ENCODE results near the gene LAMA4.

Gene LAMA4

GRCh38 chr6:112139052-112139451 lies 115.3 kb downstream of the LAMA4 start:
- Histone ChIP-seq H3K4me3 (ENCODE audit: insufficient read depth, low read depth, low read length) (no peak overlapping the region), H3K9me3 (ENCODE audit: control insufficient read depth, low read length) (no peaks in the 10 kb centered on the region), H3K36me3 (ENCODE audit: control insufficient read depth, insufficient read depth, low read length) (no peaks in the 10 kb centered on the region), H3K27ac (ENCODE audit: insufficient read depth, low read depth, low read length, poor library complexity, severe bottlenecking) (no peak overlapping the region), H3K27me3 (ENCODE audit: control insufficient read depth, insufficient read depth, low read length, poor library complexity, severe bottlenecking) (no peaks in the 10 kb centered on the region), H3K4me1 (ENCODE audit: control insufficient read depth, insufficient read depth, low read length) (no peaks in the 10 kb centered on the region)
- WGBS, 2 experiments, result 94% methylated on average over 8 of the region's 8 CpGs

GRCh38 chr6:112130878-112131277 lies 123.5 kb downstream of the LAMA4 start:
- Histone ChIP-seq H3K27ac (ENCODE audit: insufficient read depth, low read depth, low read length, poor library complexity, severe bottlenecking) (no peak overlapping the region), H3K4me3 (ENCODE audit: insufficient read depth, low read depth, low read length) (no peak overlapping the region), H3K9me3 (ENCODE audit: control insufficient read depth, low read length) (no peaks in the 10 kb centered on the region), H3K36me3 (ENCODE audit: control insufficient read depth, insufficient read depth, low read length) (no peaks in the 10 kb centered on the region), H3K27me3 (ENCODE audit: control insufficient read depth, insufficient read depth, low read length, poor library complexity, severe bottlenecking) (no peaks in the 10 kb centered on the region), H3K4me1 (ENCODE audit: control insufficient read depth, insufficient read depth, low read length) (no peaks in the 10 kb centered on the region)
- 85 to 89% methylated on average over 3 of the region's 3 CpGs for WGBS, 2 experiments

GRCh38 chr6:112128208-112128607 lies 126.2 kb downstream of the LAMA4 start:
- WGBS, 2 experiments, result 94 to 97% methylated on average over 5 of the region's 5 CpGs
- no peaks in the 10 kb centered on the region for H3K36me3 ChIP-seq (ENCODE audit: control insufficient read depth, insufficient read depth, low read length)
- H3K4me1 ChIP-seq (ENCODE audit: control insufficient read depth, insufficient read depth, low read length), result no peaks in the 10 kb centered on the region
- H3K27ac ChIP-seq (ENCODE audit: insufficient read depth, low read depth, low read length, poor library complexity, severe bottlenecking), result no peak overlapping the region
- no peak overlapping the region for H3K4me3 ChIP-seq (ENCODE audit: insufficient read depth, low read depth, low read length)
- no peaks in the 10 kb centered on the region for H3K27me3 ChIP-seq (ENCODE audit: control insufficient read depth, insufficient read depth, low read length, poor library complexity, severe bottlenecking)
- H3K9me3 ChIP-seq (ENCODE audit: control insufficient read depth, low read length), result no peaks in the 10 kb centered on the region

GRCh38 chr6:112123982-112124381 lies 130.4 kb downstream of the LAMA4 start:
- Histone ChIP-seq H3K27me3 (ENCODE audit: control insufficient read depth, insufficient read depth, low read length, poor library complexity, severe bottlenecking) (no peaks in the 10 kb centered on the region), H3K9me3 (ENCODE audit: control insufficient read depth, low read length) (no peaks in the 10 kb centered on the region), H3K4me3 (ENCODE audit: insufficient read depth, low read depth, low read length) (no peak overlapping the region), H3K27ac (ENCODE audit: insufficient read depth, low read depth, low read length, poor library complexity, severe bottlenecking) (no peak overlapping the region), H3K4me1 (ENCODE audit: control insufficient read depth, insufficient read depth, low read length) (no peaks in the 10 kb centered on the region), H3K36me3 (ENCODE audit: control insufficient read depth, insufficient read depth, low read length) (no peaks in the 10 kb centered on the region)
- 91 to 94% methylated on average over 1 of the region's 1 CpG for WGBS, 2 experiments

- H3K4me1 ChIP-seq (ENCODE audit: control insufficient read depth, insufficient read depth, low read length), result no peaks in the 10 kb centered on the region
- no peaks in the 10 kb centered on the region for H3K36me3 ChIP-seq (ENCODE audit: control insufficient read depth, insufficient read depth, low read length)
- 92 to 97% methylated on average over 1 of the region's 2 CpGs for WGBS, 2 experiments
Measured at GRCh38 chr6:112122756-112123155, 131.6 kb downstream of the LAMA4 start.

GRCh38 chr6:112118034-112118433 lies 136.3 kb downstream of the LAMA4 start:
- no peak overlapping the region for H3K4me3 ChIP-seq (ENCODE audit: insufficient read depth, low read depth, low read length)
- H3K4me1 ChIP-seq (ENCODE audit: control insufficient read depth, insufficient read depth, low read length), result no peaks in the 10 kb centered on the region
- no peak overlapping the region for H3K27ac ChIP-seq (ENCODE audit: insufficient read depth, low read depth, low read length, poor library complexity, severe bottlenecking)
- no peaks in the 10 kb centered on the region for H3K36me3 ChIP-seq (ENCODE audit: control insufficient read depth, insufficient read depth, low read length)
- no peaks in the 10 kb centered on the region for H3K27me3 ChIP-seq (ENCODE audit: control insufficient read depth, insufficient read depth, low read length, poor library complexity, severe bottlenecking)
- no peaks in the 10 kb centered on the region for H3K9me3 ChIP-seq (ENCODE audit: control insufficient read depth, low read length)

More at GRCh38 chr6:112122756-112123155, 131.6 kb downstream of the LAMA4 start:
- H3K27ac ChIP-seq (ENCODE audit: insufficient read depth, low read depth, low read length, poor library complexity, severe bottlenecking), result no peak overlapping the region
- no peaks in the 10 kb centered on the region for H3K27me3 ChIP-seq (ENCODE audit: control insufficient read depth, insufficient read depth, low read length, poor library complexity, severe bottlenecking)
- no peak overlapping the region for H3K4me3 ChIP-seq (ENCODE audit: insufficient read depth, low read depth, low read length)
- no peaks in the 10 kb centered on the region for H3K9me3 ChIP-seq (ENCODE audit: control insufficient read depth, low read length)

- H3K4me3 ChIP-seq (ENCODE audit: insufficient read depth, low read depth, low read length), result no peak overlapping the region
- no peaks in the 10 kb centered on the region for H3K9me3 ChIP-seq (ENCODE audit: control insufficient read depth, low read length)
- whole genome bisulfite sequencing, 2 experiments, result 90 to 100% methylated on average over 1 of the region's 1 CpG
Measured at GRCh38 chr6:112117554-112117953, 136.8 kb downstream of the LAMA4 start.

GRCh38 chr6:112116221-112116620 lies 138.1 kb downstream of the LAMA4 start:
- Histone ChIP-seq H3K27ac (ENCODE audit: insufficient read depth, low read depth, low read length, poor library complexity, severe bottlenecking) (no peak overlapping the region), H3K4me1 (ENCODE audit: control insufficient read depth, insufficient read depth, low read length) (no peaks in the 10 kb centered on the region), H3K36me3 (ENCODE audit: control insufficient read depth, insufficient read depth, low read length) (no peaks in the 10 kb centered on the region), H3K27me3 (ENCODE audit: control insufficient read depth, insufficient read depth, low read length, poor library complexity, severe bottlenecking) (no peaks in the 10 kb centered on the region), H3K4me3 (ENCODE audit: insufficient read depth, low read depth, low read length) (no peak overlapping the region), H3K9me3 (ENCODE audit: control insufficient read depth, low read length) (no peaks in the 10 kb centered on the region)
- 100% methylated on average over 1 of the region's 1 CpG for WGBS, 2 experiments

More at GRCh38 chr6:112117554-112117953, 136.8 kb downstream of the LAMA4 start:
- no peak overlapping the region for H3K27ac ChIP-seq (ENCODE audit: insufficient read depth, low read depth, low read length, poor library complexity, severe bottlenecking)
- H3K27me3 ChIP-seq (ENCODE audit: control insufficient read depth, insufficient read depth, low read length, poor library complexity, severe bottlenecking), result no peaks in the 10 kb centered on the region
- H3K4me1 ChIP-seq (ENCODE audit: control insufficient read depth, insufficient read depth, low read length), result no peaks in the 10 kb centered on the region
- no peaks in the 10 kb centered on the region for H3K36me3 ChIP-seq (ENCODE audit: control insufficient read depth, insufficient read depth, low read length)

- WGBS, 2 experiments, result 92% methylated on average over 2 of the region's 3 CpGs; no CpG with 5 or more reads in 1 of the 2 experiments
- no peak overlapping the region for H3K4me3 ChIP-seq (ENCODE audit: insufficient read depth, low read depth, low read length)
- H3K4me1 ChIP-seq (ENCODE audit: control insufficient read depth, insufficient read depth, low read length), result no peaks in the 10 kb centered on the region
- H3K36me3 ChIP-seq (ENCODE audit: control insufficient read depth, insufficient read depth, low read length), result no peaks in the 10 kb centered on the region
- H3K27me3 ChIP-seq (ENCODE audit: control insufficient read depth, insufficient read depth, low read length, poor library complexity, severe bottlenecking), result no peaks in the 10 kb centered on the region
- H3K9me3 ChIP-seq (ENCODE audit: control insufficient read depth, low read length), result no peaks in the 10 kb centered on the region
- H3K27ac ChIP-seq (ENCODE audit: insufficient read depth, low read depth, low read length, poor library complexity, severe bottlenecking), result no peak overlapping the region
Measured at GRCh38 chr6:112114577-112115223, 139.7 kb downstream of the LAMA4 start.

GRCh38 chr6:112113918-112114317 lies 140.4 kb downstream of the LAMA4 start:
- Histone ChIP-seq H3K36me3 (ENCODE audit: control insufficient read depth, insufficient read depth, low read length) (no peaks in the 10 kb centered on the region), H3K4me3 (ENCODE audit: insufficient read depth, low read depth, low read length) (no peak overlapping the region), H3K27me3 (ENCODE audit: control insufficient read depth, insufficient read depth, low read length, poor library complexity, severe bottlenecking) (no peaks in the 10 kb centered on the region), H3K4me1 (ENCODE audit: control insufficient read depth, insufficient read depth, low read length) (no peaks in the 10 kb centered on the region), H3K9me3 (ENCODE audit: control insufficient read depth, low read length) (no peaks in the 10 kb centered on the region), H3K27ac (ENCODE audit: insufficient read depth, low read depth, low read length, poor library complexity, severe bottlenecking) (no peak overlapping the region)

GRCh38 chr6:112113431-112113830 lies 140.9 kb downstream of the LAMA4 start:
- Histone ChIP-seq H3K4me1 (ENCODE audit: control insufficient read depth, insufficient read depth, low read length) (no peaks in the 10 kb centered on the region), H3K9me3 (ENCODE audit: control insufficient read depth, low read length) (no peaks in the 10 kb centered on the region), H3K4me3 (ENCODE audit: insufficient read depth, low read depth, low read length) (no peak overlapping the region), H3K27me3 (ENCODE audit: control insufficient read depth, insufficient read depth, low read length, poor library complexity, severe bottlenecking) (no peaks in the 10 kb centered on the region), H3K27ac (ENCODE audit: insufficient read depth, low read depth, low read length, poor library complexity, severe bottlenecking) (no peak overlapping the region), H3K36me3 (ENCODE audit: control insufficient read depth, insufficient read depth, low read length) (no peaks in the 10 kb centered on the region)
- 83 to 92% methylated on average over 3 of the region's 3 CpGs for WGBS, 2 experiments

Data from ectodermal cell (in vitro differentiated cells).